Upper lobe of left lung (tissue), 4 donors: Measurements from ENCODE around the gene DMGDH.

ENCODE experiments used
- CTCF ChIP-seq, 6 experiments: fragments of 450-650 bp in 4 of 6; fragments of 200-600 bp in 2 of 6; sonication (generic) in 2 of 6; IDR thresholded peaks; one replicate each; pipeline ENCODE4 v1.5.1; 2016 to 2019; ENCODE audit warnings: antibody characterized with exemption in 6 of 6
- POLR2A ChIP-seq, 4 donors: fragments of 450-650 bp; IDR thresholded peaks; one replicate each; pipeline ENCODE4 v1.5.1; 2016 to 2017; ENCODE audit warnings: antibody characterized with exemption in 4 of 4, mild to moderate bottlenecking in 2 of 4
- POLR2AphosphoS5 ChIP-seq, 2 donors: sonication (generic); formaldehyde crosslinking; IDR thresholded peaks; one replicate each; pipeline ENCODE4 v1.5.1; 2017; ENCODE audit warnings: antibody characterized with exemption in 2 of 2

DNA sequence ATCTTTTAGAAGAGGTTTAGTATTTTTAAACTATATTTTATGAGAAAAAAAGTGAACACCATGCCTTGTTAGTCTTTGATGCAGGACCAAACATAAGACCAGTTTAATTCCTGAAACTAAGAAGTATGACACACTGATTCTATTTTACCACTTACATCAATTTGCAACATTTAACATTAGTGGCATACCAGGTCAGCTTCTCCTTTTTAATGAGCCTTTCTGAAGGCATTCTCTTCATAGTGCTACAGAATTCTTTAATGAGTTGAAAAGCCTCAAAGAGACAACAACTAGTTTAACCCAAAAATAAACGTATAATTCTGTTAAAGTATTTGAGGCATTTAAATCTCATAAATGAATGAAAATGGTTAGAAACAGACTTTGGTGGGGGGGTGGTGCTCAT is 112.6 kb downstream of the DMGDH start:
- TF ChIP-seq POLR2A (IDR thresholded peaks at IDR 0.05) = no peak
- no peak for TF ChIP-seq CTCF (IDR thresholded peaks at IDR 0.05)
- TF ChIP-seq POLR2AphosphoS5 (IDR thresholded peaks at IDR 0.05) = no peak
